ENCODE measurements around the gene REG4. TPM values are rescaled to one million over a fixed set of nuclear protein-coding genes. Genes with fewer than 3 reads are reported as not detected.

REG4 gene
- total and polyA plus RNA-seq, 9 donors, result 0.36 to 2.4 TPM; not detected in 7

GRCh38 chr1:119779869-119780356 is 31.3 kb downstream of the REG4 start:
- Histone ChIP-seq H3K27ac (peak overlapping the region in 1 of 2 donors; percentile 73), H3K27me3 (no peaks in the 10 kb centered on the region), H3K4me3 (peak overlapping the region; percentile 13), H3K9me3 (no peaks in the 10 kb centered on the region), H3K36me3 (no peaks in the 10 kb centered on the region), H3K4me1 (ENCODE audit: insufficient read depth) (peaks cover 4% of the 10 kb centered on the region)
- 1 to 11% (median 3%) methylated on average over 5 of the region's 5 CpGs for WGBS, 3 donors
- peak; percentile 51 to 69 (median 64) for DNase-seq
- intact Hi-C loops (cut with DNase I), result no loop called here
- TF ChIP-seq CTCF (IDR thresholded peaks at IDR 0.05), result no peak
- no peak for TF ChIP-seq EP300 (IDR thresholded peaks at IDR 0.05)
- no peak for TF ChIP-seq POLR2A (IDR thresholded peaks at IDR 0.05)

- no peaks in the 10 kb centered on the region for H3K36me3 ChIP-seq
- peaks cover 4% of the 10 kb centered on the region for H3K4me1 ChIP-seq (ENCODE audit: insufficient read depth)
- DNase-seq, result no peak
- peak overlapping the region in 1 of 2 donors; percentile 73 for H3K27ac ChIP-seq
- no peak overlapping the region for H3K4me3 ChIP-seq
- intact Hi-C loops (cut with DNase I), result no loop called here
- WGBS, 3 donors, result 27 to 52% (median 35%) methylated on average over 13 of the region's 13 CpGs
- H3K27me3 ChIP-seq, result no peaks in the 10 kb centered on the region
- TF ChIP-seq POLR2A (IDR thresholded peaks at IDR 0.05), result no peak
- TF ChIP-seq EP300 (IDR thresholded peaks at IDR 0.05), result no peak
- TF ChIP-seq CTCF (IDR thresholded peaks at IDR 0.05), result no peak
- no peaks in the 10 kb centered on the region for H3K9me3 ChIP-seq
Measured at GRCh38 chr1:119778886-119779560, 32.2 kb downstream of the REG4 start.

GRCh38 chr1:119778359-119778758 is 32.9 kb downstream of the REG4 start:
- DNase-seq, result no peak
- WGBS, 3 donors, result 90 to 95% (median 90%) methylated on average over 6 of the region's 6 CpGs
- TF ChIP-seq EP300 (IDR thresholded peaks at IDR 0.05) (no peak), POLR2A (IDR thresholded peaks at IDR 0.05) (no peak), CTCF (IDR thresholded peaks at IDR 0.05) (no peak)
- H3K4me3 ChIP-seq, result no peak overlapping the region
- intact Hi-C loops (cut with DNase I), result no loop called here
- no peaks in the 10 kb centered on the region for H3K9me3 ChIP-seq
- peaks cover 5% of the 10 kb centered on the region for H3K4me1 ChIP-seq (ENCODE audit: insufficient read depth)
- H3K27ac ChIP-seq, result no peak overlapping the region
- no peaks in the 10 kb centered on the region for H3K27me3 ChIP-seq
- no peaks in the 10 kb centered on the region for H3K36me3 ChIP-seq

GRCh38 chr1:119774746-119775490 is 36.3 kb downstream of the REG4 start:
- Histone ChIP-seq H3K4me3 (no peak overlapping the region), H3K9me3 (no peaks in the 10 kb centered on the region), H3K4me1 (ENCODE audit: insufficient read depth) (peaks cover 3% of the 10 kb centered on the region), H3K36me3 (no peaks in the 10 kb centered on the region), H3K27ac (no peak overlapping the region), H3K27me3 (no peaks in the 10 kb centered on the region)
- intact Hi-C loops (cut with DNase I), result no loop called here
- 70 to 80% (median 79%) methylated on average over 7 of the region's 7 CpGs for WGBS, 3 donors
- no peak for TF ChIP-seq POLR2A (IDR thresholded peaks at IDR 0.05)
- no peak for TF ChIP-seq EP300 (IDR thresholded peaks at IDR 0.05)
- TF ChIP-seq CTCF (IDR thresholded peaks at IDR 0.05), result no peak
- DNase-seq, result no peak
